ENCODE results near the gene PKLR. TPM values are rescaled to one million over a fixed set of nuclear protein-coding genes. Genes with fewer than 3 reads are reported as not detected.

Gene PKLR
- total RNA-seq, 2 donors from 2014 or later: not detected

GRCh38 chr1:155287987-155288543, 13.2 kb downstream of the PKLR start:
- Histone ChIP-seq H3K36me3 (no peaks in the 10 kb centered on the region), H3K27me3 (replicated peaks; ENCODE audit: insufficient read depth) (no peaks in the 10 kb centered on the region), H3K4me1 (ENCODE audit: control insufficient read depth in 1 of 2, low read depth in 2 of 2) (no peaks in the 10 kb centered on the region), H3K4me3 (no peak overlapping the region), H3K9me3 (no peaks in the 10 kb centered on the region), H3K27ac (no peak overlapping the region)
- no peak for ATAC-seq (ENCODE audit: insufficient number of reproducible peaks, low FRiP score, low read depth)
- TF ChIP-seq CTCF (IDR thresholded peaks at IDR 0.05): no peak
- no peak for DNase-seq (ENCODE audit: low spot score)

GRCh38 chr1:155286544-155286943, 14.7 kb downstream of the PKLR start:
- no peaks in the 10 kb centered on the region for H3K4me1 ChIP-seq (ENCODE audit: control insufficient read depth in 1 of 2, low read depth in 2 of 2)
- TF ChIP-seq CTCF (IDR thresholded peaks at IDR 0.05): no peak
- no peak for ATAC-seq (ENCODE audit: insufficient number of reproducible peaks, low FRiP score, low read depth)

GRCh38 chr1:155285631-155286044, 15.6 kb downstream of the PKLR start:
- DNase-seq (ENCODE audit: low spot score) (no peak), ATAC-seq (ENCODE audit: insufficient number of reproducible peaks, low FRiP score, low read depth) (no peak)
- no peak for TF ChIP-seq CTCF (IDR thresholded peaks at IDR 0.05)
- Histone ChIP-seq H3K36me3 (no peaks in the 10 kb centered on the region), H3K27me3 (replicated peaks; ENCODE audit: insufficient read depth) (no peaks in the 10 kb centered on the region), H3K4me1 (ENCODE audit: control insufficient read depth in 1 of 2, low read depth in 2 of 2) (no peaks in the 10 kb centered on the region), H3K4me3 (no peak overlapping the region), H3K9me3 (no peaks in the 10 kb centered on the region), H3K27ac (no peak overlapping the region)

More at GRCh38 chr1:155286544-155286943, 14.7 kb downstream of the PKLR start:
- Histone ChIP-seq H3K9me3 (no peaks in the 10 kb centered on the region), H3K27me3 (replicated peaks; ENCODE audit: insufficient read depth) (no peaks in the 10 kb centered on the region), H3K36me3 (no peaks in the 10 kb centered on the region), H3K4me3 (no peak overlapping the region), H3K27ac (no peak overlapping the region)
- DNase-seq (ENCODE audit: low spot score): no peak

- no peaks in the 10 kb centered on the region for H3K27me3 ChIP-seq (replicated peaks; ENCODE audit: insufficient read depth)
- TF ChIP-seq CTCF (IDR thresholded peaks at IDR 0.05): no peak
- no peak overlapping the region for H3K4me3 ChIP-seq
- ATAC-seq (ENCODE audit: insufficient number of reproducible peaks, low FRiP score, low read depth) (no peak), DNase-seq (ENCODE audit: low spot score) (no peak)
- no peaks in the 10 kb centered on the region for H3K9me3 ChIP-seq
- no peaks in the 10 kb centered on the region for H3K36me3 ChIP-seq
- H3K4me1 ChIP-seq (ENCODE audit: control insufficient read depth in 1 of 2, low read depth in 2 of 2): no peaks in the 10 kb centered on the region
- no peak overlapping the region for H3K27ac ChIP-seq
These were observed 16.2 kb downstream of the PKLR start for GRCh38 chr1:155285063-155285462.

GRCh38 chr1:155284476-155284875, 16.8 kb downstream of the PKLR start:
- Histone ChIP-seq H3K36me3 (no peaks in the 10 kb centered on the region), H3K27ac (no peak overlapping the region), H3K4me3 (no peak overlapping the region), H3K4me1 (ENCODE audit: control insufficient read depth in 1 of 2, low read depth in 2 of 2) (no peaks in the 10 kb centered on the region), H3K9me3 (no peaks in the 10 kb centered on the region), H3K27me3 (replicated peaks; ENCODE audit: insufficient read depth) (no peaks in the 10 kb centered on the region)
- no peak for TF ChIP-seq CTCF (IDR thresholded peaks at IDR 0.05)
- DNase-seq (ENCODE audit: low spot score) (no peak), ATAC-seq (ENCODE audit: insufficient number of reproducible peaks, low FRiP score, low read depth) (no peak)
